GM19099 (cell line): ENCODE data around the gene TMC1.

ENCODE experiments used
- POLR2A ChIP-seq: IDR thresholded peaks from 3 replicates; pipeline ENCODE4 v1.6.1; 2011; ENCODE audit warnings: low read depth; ENCODE audit not compliant: insufficient read length; ENCODE audit errors: extremely low read depth

TMC1 gene

DNA sequence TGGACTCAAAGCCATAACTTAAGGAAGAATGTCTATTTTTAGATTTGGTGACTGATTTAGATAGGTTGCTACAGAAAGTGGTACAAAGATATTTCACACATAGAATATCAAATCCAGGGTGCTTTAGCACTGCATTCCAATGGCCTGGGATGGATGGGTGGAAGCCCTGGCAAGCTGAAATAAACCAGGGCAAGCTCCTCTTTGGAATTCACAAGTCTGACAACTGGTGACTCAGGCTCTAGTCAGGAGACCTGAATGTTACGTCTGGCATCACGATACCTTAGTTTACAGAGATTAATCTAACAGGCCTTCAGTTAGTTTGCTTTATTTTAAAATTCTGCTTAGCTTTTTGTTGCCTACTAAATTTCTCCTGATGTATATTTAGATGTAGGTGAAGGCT is 144.0 kb downstream of the TMC1 start:
- TF ChIP-seq POLR2A, result no peak

- no peak for TF ChIP-seq POLR2A
Observed at GRCh38 chr9:72667181-72667580, 145.8 kb downstream of the TMC1 start.

GRCh38 chr9:72674961-72675360 is 153.6 kb downstream of the TMC1 start:
- TF ChIP-seq POLR2A, result no peak

- TF ChIP-seq POLR2A, result no peak
Observed at GRCh38 chr9:72675586-72675985, 154.2 kb downstream of the TMC1 start.

- no peak for TF ChIP-seq POLR2A
Observed at GRCh38 chr9:72680593-72681282, 159.3 kb downstream of the TMC1 start.

GRCh38 chr9:72681283-72681630 is 159.8 kb downstream of the TMC1 start:
- TF ChIP-seq POLR2A, result no peak

- TF ChIP-seq POLR2A, result no peak
Observed at GRCh38 chr9:72684615-72685014, 163.2 kb downstream of the TMC1 start.

DNA sequence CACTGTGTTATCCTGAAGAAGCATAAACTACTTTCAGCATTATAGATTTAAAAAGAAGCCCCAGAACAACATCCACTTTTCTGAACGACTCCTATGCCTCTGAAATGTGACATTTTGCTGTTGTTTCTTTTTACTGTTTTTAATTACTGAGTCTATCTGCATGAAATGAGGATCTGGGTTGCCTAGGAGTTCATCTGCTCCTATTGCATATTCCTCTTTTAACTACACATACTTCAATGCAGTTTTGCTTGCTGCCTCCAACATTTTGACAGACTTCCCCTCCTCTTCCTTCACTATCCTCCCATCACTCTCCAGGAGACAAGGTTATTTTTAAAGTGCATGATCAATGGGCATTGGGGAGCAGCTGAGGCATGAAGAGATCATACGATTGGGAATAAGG is 164.5 kb downstream of the TMC1 start:
- TF ChIP-seq POLR2A, result no peak

GRCh38 chr9:72687331-72687730 is 165.9 kb downstream of the TMC1 start:
- TF ChIP-seq POLR2A, result no peak

DNA sequence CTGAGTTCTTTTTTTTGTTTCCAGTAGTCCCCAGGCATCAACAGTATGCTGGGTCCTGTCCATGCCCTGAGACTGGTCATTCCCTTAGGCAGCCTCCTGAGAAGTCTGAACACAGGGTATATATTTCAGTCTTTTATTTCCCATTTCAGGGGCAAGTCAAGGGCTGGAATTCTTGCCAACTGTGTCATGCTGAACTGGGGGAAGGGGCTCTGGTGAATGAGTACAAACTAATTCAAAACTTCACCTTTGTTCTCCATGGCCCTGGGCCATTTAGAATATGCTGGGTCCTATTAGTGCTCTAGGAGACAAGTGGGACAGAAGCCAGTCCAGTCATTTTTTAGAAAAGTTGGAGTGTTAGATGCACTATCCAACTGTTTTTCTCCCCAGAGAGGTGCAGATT is 170.3 kb downstream of the TMC1 start:
- TF ChIP-seq POLR2A, result no peak

DNA sequence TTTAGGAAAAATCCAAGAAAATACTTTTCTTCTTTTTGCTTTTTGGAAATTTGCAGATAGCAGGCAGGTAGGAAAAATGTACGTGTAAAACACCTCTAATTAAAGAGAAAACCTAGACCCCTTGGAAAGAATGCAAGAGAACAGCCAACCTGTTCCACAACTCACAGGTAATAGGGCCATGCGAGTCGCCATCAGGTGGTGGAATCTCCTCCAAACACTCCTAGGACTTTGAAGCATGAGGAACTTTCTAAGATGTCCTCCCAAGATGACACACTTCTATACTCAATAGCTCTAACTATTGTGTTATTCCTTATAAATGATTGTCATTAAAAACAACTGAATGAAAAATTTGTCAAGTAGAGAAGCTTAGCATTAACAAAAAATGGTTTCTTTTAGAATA is 174.0 kb downstream of the TMC1 start:
- no peak for TF ChIP-seq POLR2A

DNA sequence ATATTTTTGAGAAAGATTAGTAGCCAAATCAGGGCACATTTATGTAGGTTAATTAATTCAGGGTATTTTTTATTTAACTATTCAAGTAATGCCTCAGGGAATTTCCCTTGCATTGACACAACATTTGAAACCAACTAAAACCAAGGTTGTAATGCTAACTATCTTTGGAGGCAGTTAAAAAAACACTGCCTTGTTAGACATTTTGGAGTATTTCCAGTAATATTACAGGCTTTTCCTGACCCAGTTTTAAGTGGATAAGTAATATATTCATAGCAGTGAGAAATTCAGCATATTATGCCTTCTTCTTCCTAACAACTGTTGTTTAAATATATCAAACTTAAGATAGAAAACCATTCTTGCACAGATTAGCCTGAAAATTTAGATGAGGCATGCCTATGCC is 175.1 kb downstream of the TMC1 start:
- no peak for TF ChIP-seq POLR2A

DNA sequence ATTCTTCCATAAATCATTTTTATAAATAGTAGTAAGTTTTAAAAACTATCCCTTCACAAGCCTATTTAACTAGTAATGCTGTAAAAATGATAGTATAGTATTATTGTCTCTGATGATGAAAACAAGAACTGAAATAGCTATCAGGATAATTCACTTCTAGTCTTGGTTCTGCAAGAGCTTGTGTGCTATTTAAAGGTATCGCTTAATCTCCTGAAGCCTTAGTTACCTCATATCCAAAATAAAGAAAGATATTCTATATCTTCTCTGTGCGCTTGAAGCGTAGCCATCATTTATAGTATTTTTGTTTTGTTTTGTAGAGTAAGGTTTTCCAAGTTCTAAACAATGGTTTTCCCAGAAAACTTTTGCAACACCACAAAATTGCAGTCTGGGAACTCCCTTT is 180.1 kb downstream of the TMC1 start:
- no peak for TF ChIP-seq POLR2A

GRCh38 chr9:72703574-72703973 is 182.2 kb downstream of the TMC1 start:
- TF ChIP-seq POLR2A, result no peak

- no peak for TF ChIP-seq POLR2A
Observed at GRCh38 chr9:72704688-72705375, 183.4 kb downstream of the TMC1 start.

GRCh38 chr9:72718503-72718902 is 197.1 kb downstream of the TMC1 start:
- TF ChIP-seq POLR2A, result no peak

GRCh38 chr9:72721067-72721466 is 199.7 kb downstream of the TMC1 start:
- no peak for TF ChIP-seq POLR2A
